HG02642 (cell line): ENCODE data around the gene CNTRL.
"Not testable (repeated sequence)": the region's sequence is repeated elsewhere in the genome, so short reads cannot be mapped to it uniquely, and the experiment has no call there.

Experiments
- ATAC-seq: cut with Tn5 transposase; IDR thresholded peaks from one replicate; pipeline ENCODE4 v1.9.1; 2021; ENCODE audit warnings: mild to moderate bottlenecking; ENCODE audit not compliant: unreplicated experiment, poor library complexity

CNTRL gene

GRCh38 chr9:121178676-121179372 is 104.1 kb downstream of the CNTRL start:
- no peak for ATAC-seq

- ATAC-seq = not testable (repeated sequence)
Measured at GRCh38 chr9:121179373-121179721, 104.6 kb downstream of the CNTRL start.

GRCh38 chr9:121179930-121180681 is 105.4 kb downstream of the CNTRL start:
- no peak for ATAC-seq

- ATAC-seq = no peak
Measured at GRCh38 chr9:121182101-121182836, 107.5 kb downstream of the CNTRL start.

- no peak for ATAC-seq
Measured at GRCh38 chr9:121182989-121183388, 108.2 kb downstream of the CNTRL start.

GRCh38 chr9:121183666-121184423 is 109.1 kb downstream of the CNTRL start:
- no peak for ATAC-seq

GRCh38 chr9:121184463-121184862 is 109.7 kb downstream of the CNTRL start:
- no peak for ATAC-seq

GRCh38 chr9:121185178-121185745 is 110.5 kb downstream of the CNTRL start:
- ATAC-seq = no peak

- ATAC-seq = no peak
Measured at GRCh38 chr9:121185774-121186403, 111.1 kb downstream of the CNTRL start.

GRCh38 chr9:121187636-121188305 is 113.0 kb downstream of the CNTRL start:
- ATAC-seq = no peak

GRCh38 chr9:121189006-121189405 is 114.3 kb downstream of the CNTRL start:
- ATAC-seq = no peak

GRCh38 chr9:121189660-121190059 is 114.9 kb downstream of the CNTRL start:
- no peak for ATAC-seq

GRCh38 chr9:121191235-121191634 is 116.5 kb downstream of the CNTRL start:
- ATAC-seq = no peak

- no peak for ATAC-seq
Measured at GRCh38 chr9:121192518-121192917, 117.8 kb downstream of the CNTRL start.

- no peak for ATAC-seq
Measured at GRCh38 chr9:121192959-121193640, 118.3 kb downstream of the CNTRL start.

- no peak for ATAC-seq
Measured at GRCh38 chr9:121194730-121195129, 120.0 kb downstream of the CNTRL start.

GRCh38 chr9:121196389-121196788 is 121.6 kb downstream of the CNTRL start:
- ATAC-seq = no peak

GRCh38 chr9:121197132-121197531 is 122.4 kb downstream of the CNTRL start:
- no peak for ATAC-seq
